HG02852 (cell line): ENCODE results near the gene ARHGAP26.

Experiments
- ATAC-seq: cut with Tn5 transposase; IDR thresholded peaks from one replicate; pipeline ENCODE4 v1.9.1; 2021; ENCODE audit warnings: mild to moderate bottlenecking, moderate library complexity; ENCODE audit not compliant: unreplicated experiment

Gene ARHGAP26

GRCh38 chr5:143026380-143026779 is 256.2 kb downstream of the ARHGAP26 start:
- no peak for ATAC-seq

GRCh38 chr5:143029293-143029692 is 259.1 kb downstream of the ARHGAP26 start:
- ATAC-seq, result no peak

- no peak for ATAC-seq
Measured at GRCh38 chr5:143030349-143030748, 260.2 kb downstream of the ARHGAP26 start.

GRCh38 chr5:143031781-143032580 is 261.8 kb downstream of the ARHGAP26 start:
- ATAC-seq, result no peak

- no peak for ATAC-seq
Measured at GRCh38 chr5:143032581-143032836, 262.3 kb downstream of the ARHGAP26 start.

- no peak for ATAC-seq
Measured at GRCh38 chr5:143033535-143034250, 263.5 kb downstream of the ARHGAP26 start.

GRCh38 chr5:143036146-143036927 is 266.2 kb downstream of the ARHGAP26 start:
- no peak for ATAC-seq

- ATAC-seq, result no peak
Measured at GRCh38 chr5:143037071-143037470, 266.9 kb downstream of the ARHGAP26 start.

- ATAC-seq, result no peak
Measured at GRCh38 chr5:143037708-143038107, 267.5 kb downstream of the ARHGAP26 start.

GRCh38 chr5:143040622-143041021 is 270.4 kb downstream of the ARHGAP26 start:
- ATAC-seq, result no peak

GRCh38 chr5:143041461-143041860 is 271.3 kb downstream of the ARHGAP26 start:
- no peak for ATAC-seq

GRCh38 chr5:143041972-143042770 is 272.0 kb downstream of the ARHGAP26 start:
- ATAC-seq, result no peak

- no peak for ATAC-seq
Measured at GRCh38 chr5:143044265-143044664, 274.1 kb downstream of the ARHGAP26 start.

GRCh38 chr5:143045062-143045461 is 274.9 kb downstream of the ARHGAP26 start:
- ATAC-seq, result no peak

GRCh38 chr5:143046314-143046713 is 276.1 kb downstream of the ARHGAP26 start:
- ATAC-seq, result no peak

GRCh38 chr5:143047091-143047490 is 276.9 kb downstream of the ARHGAP26 start:
- no peak for ATAC-seq

GRCh38 chr5:143050183-143050582 is 280.0 kb downstream of the ARHGAP26 start:
- ATAC-seq, result no peak

GRCh38 chr5:143051244-143052058 is 281.3 kb downstream of the ARHGAP26 start:
- no peak for ATAC-seq

- no peak for ATAC-seq
Measured at GRCh38 chr5:143052967-143053682, 282.9 kb downstream of the ARHGAP26 start.
